GM21367 (cell line): Measurements from ENCODE around the gene INSYN1.
"Not testable (repeated sequence)": the region's sequence is repeated elsewhere in the genome, so short reads cannot be mapped to it uniquely, and the experiment has no call there.

Experiments
- ATAC-seq: cut with Tn5 transposase; IDR thresholded peaks from one replicate; pipeline ENCODE4 v1.9.1; 2021; ENCODE audit not compliant: unreplicated experiment

The INSYN1 gene, protein sequence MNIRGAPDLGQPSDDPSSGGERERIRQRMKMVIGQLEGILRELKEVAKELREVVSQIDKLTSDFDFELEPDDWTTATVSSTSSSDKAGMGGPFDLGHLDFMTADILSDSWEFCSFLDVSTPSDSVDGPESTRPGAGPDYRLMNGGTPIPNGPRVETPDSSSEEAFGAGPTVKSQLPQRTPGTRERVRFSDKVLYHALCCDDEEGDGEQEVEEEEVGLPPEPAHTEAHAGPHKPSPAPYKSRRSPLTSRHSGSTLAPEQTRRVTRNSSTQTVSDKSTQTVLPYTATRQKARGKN

DNA sequence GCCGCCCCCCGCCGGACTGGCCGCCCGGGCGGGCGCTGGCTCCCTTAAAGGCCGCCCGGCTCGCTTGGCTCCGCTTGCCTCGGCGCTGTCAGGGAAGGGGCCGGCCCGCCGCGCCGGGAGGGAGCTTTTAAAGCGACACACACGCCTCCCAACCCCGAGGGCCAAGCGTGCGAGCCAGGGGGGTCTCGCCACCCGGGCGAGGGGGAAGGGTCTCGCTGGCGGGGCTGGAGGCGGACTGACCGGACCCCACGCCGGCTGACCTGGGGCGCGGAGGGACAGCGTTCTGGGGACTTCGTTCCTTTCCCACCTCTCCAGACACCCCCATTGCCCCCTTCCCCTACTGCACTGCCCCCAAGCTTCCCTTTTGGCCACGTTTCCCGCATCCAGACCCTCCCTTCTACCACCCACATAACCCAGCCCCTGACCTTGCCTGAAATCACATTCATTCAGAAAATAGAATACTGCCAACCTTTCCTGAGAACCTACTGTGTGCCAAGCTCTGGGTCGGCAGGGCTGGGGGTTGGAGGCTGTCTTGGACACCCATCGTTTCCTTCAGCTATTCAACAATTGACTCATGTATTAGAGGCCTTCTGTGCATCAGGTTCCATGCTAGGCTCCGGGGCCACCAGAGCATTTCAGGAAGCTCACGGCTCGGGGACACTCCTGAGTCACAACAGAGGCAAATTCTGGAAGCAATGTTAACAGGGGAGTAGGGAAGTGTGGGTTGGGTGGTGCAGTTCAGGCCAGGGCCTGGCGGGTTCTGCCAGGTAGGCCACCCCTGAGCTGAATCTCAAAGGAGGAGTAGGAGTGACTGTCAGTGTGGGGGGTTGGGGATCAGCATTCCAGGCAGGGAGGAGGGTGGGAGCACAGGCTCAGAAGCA, at the start of gene INSYN1:
Gene INSYN1 (minus strand): TSS at position 102 of the 881 bp plus-strand sequence. CDS start 2,221 bp downstream, outside the sequence.
- ATAC-seq = no peak

GRCh38 chr15:73802431-73803041, 49.4 kb upstream of the INSYN1 start:
- ATAC-seq = no peak

DNA sequence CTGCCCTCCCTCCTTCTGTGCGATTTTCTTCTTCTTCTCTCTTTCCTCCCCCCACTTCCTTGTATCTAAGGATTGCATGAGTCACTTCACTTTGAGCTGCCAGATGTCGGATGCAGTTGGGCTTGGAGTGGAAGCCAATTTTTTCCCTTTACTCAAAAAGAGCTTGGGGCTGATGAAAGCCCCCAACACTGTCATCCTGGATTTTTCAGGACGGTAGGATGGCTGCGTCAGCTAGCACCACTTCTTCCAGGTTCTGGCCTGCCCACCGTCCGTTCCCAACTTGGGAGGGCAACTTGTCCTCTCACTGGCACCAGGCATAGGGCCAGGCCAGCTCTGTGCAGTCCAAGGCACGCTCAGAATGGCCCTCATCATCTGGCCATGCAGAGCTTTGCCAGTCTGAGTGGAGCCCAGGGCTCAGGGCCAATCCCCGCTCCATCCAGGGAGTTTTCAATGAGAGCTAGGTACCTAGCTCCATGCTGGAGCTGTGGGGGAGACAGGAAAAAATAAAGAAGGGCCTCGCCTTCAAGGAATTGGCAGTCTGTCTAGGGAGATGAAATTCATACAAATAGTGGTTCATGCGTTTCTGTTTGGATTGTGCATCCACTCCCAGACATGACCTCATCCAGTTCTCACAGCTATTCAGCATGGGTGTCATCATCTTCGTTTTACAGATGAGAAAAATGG, 47.7 kb upstream of the INSYN1 start:
- ATAC-seq = no peak

GRCh38 chr15:73799466-73799865, 46.3 kb upstream of the INSYN1 start:
- no peak for ATAC-seq

DNA sequence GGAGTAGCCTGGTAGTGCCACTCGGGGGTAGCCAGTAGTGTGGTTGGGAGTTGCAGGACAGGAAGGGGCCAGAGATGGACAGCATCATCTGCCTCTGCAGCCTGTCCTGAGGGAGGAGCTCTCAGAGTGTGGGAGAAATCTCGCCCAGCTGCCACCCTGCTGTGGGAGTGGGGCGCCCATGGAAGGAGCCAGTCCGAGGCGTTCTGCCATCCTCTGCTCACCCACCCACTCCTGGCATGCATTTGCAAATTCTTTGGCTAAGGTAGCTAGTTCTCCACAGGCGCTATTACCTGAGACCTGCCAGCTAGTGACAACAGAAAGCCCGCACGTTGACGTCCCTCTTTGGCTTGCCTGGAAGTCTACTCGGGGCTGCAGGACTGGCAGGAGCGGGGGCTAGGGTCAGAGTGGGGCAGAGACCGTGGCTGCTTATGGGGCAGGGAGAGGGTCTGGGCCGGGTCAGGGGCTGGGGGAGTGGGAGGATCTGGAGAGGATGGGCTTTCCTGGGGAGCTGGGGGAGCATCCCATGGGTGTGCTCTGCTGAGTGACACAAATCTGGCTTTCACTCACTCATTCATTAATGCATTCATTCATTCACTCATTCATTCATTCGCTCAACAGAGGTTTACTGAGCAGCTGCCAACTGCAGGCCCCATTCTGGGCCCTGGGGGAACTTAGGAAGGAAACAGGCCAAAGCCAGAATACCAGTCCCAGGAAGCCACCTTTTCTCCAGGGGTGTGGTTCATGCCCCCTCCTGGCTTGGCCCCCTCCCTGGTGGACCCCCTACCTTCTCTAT, 44.4 kb upstream of the INSYN1 start:
- ATAC-seq = no peak

- ATAC-seq = no peak
These were observed 43.2 kb upstream of the INSYN1 start for GRCh38 chr15:73796331-73796831.

- ATAC-seq = no peak
These were observed 41.4 kb upstream of the INSYN1 start for GRCh38 chr15:73794443-73795133.

GRCh38 chr15:73792899-73793541, 39.9 kb upstream of the INSYN1 start:
- not testable (repeated sequence) for ATAC-seq

GRCh38 chr15:73792415-73792814, 39.3 kb upstream of the INSYN1 start:
- ATAC-seq = no peak

DNA sequence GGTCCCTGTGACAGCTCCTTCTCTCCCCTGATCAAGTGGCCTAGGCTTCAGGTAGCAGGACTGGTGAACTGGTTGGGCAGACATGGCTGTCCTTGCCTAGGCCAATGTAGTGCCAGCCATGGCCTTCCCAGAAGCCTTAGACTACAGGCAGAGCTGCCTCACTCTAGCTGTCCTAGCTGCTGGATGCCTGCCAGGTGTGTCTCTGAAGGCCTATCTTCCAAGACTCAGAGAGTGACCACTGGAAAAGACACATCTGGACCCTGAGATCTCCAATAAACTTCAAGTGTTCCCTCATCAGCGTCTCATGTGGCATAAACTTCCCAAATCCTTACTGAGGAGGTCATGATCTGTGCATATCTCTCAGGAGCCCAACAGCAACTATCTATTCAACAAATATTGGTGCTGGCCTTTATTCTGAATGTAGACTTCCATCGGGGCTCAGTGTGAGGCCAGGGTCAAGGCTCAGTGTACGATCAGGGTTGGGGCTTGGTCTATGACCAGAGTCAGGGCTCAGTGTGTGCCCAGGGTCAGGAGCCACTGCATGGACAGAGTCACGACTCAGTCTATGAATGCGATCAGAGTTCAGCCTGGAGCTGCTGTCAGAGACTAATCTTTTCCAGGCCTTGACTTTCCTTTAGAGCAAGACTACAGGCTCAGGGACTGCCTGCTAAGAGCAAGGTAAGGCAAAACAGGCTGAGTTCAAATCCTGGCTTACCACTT, 36.5 kb upstream of the INSYN1 start:
- no peak for ATAC-seq

DNA sequence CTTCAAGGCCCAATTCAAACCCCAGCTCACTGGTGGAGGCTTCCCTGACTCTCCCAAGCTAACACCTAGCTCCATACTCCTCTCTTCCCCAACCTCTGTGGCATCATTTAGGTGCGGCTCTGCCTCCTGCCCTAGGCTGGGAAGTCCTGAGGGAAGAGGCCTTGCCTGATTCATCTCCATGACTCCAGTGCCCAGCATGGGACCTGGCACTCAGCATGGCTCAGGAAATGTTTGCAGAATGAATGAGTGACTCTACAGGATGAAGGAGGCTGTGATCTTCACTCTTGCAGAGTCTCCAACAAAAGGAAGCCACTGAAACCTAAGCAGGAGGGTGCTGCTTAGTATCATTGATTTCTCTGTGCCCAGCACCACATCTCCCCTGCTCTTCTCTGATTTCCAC, 34.5 kb upstream of the INSYN1 start:
- no peak for ATAC-seq

DNA sequence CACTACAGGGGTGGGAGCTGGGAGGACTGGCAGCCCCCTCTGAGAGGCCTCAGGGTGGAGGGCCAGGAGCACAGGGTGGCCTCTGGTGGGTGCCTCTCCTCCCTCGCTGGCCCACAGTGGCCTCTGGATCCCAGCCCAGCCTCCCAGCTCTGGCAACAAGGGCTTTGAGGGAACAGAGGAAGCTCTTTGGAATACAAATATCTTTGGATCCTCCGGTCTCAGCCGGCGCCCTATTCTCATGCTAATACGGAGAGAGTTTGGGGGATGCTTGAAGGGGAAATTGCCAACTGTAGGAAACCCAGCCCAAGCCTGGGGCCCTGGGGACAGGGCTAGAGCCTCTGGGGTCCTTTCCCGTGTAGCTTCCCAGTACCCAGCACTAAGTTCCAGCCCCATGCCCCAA, 33.4 kb upstream of the INSYN1 start:
- ATAC-seq = no peak

DNA sequence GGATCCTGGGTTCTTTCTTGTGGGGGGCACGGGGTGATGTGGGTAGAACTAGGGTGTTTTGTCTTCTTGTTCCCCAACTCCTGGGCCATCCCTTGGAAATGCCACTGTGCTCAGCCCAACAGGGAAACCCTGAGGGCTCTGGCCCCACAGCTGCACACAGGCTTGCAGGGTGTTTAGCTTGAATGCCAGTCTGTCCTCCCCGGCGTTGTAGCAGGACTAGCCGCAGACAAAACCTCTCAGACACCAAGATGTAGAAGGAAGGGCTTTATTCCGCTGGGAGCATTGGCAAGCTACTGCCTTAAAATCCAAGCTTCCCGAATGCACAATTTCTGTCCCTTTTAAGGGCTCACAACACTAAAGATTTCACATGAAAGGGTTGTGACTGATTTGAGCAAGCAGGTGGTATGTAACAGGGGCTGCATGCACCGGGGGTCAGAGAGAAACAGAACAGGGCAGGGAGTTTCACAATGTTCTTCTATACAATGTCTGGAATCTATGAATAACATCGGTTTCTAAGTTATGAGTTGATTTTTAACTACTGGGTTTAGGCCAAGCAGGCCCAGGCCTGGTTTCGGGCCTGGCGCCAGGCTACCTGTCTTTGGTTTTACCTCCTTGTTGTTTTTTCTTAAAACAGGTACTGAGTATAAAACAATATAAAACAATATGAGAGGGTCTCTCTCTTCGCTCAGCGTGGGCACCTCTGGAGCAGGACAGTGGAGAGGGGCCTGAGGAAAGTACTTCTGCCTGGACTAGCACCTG, 32.3 kb upstream of the INSYN1 start:
- not testable (repeated sequence) for ATAC-seq

DNA sequence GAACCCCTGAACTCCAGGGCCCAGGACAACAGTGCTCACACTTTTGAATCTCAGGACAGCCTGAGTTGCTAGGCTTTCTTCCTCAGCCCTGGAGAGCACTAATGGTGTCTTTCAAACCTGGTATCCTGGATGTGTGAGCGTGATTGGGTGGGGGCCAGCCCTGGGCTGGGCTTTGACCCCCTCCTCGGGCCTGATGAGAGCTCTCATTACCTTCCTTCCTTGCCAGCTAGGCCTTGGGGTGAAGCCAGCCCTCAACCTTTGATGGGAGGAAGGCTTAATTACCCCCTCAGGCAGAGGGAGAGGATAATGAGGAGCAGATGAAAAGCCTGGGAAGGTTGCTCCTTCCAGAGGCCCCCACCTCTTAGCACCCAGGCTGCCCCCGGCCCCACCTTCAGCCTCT, 31.1 kb upstream of the INSYN1 start:
- no peak for ATAC-seq

GRCh38 chr15:73782344-73782959, 29.3 kb upstream of the INSYN1 start:
- ATAC-seq = no peak

DNA sequence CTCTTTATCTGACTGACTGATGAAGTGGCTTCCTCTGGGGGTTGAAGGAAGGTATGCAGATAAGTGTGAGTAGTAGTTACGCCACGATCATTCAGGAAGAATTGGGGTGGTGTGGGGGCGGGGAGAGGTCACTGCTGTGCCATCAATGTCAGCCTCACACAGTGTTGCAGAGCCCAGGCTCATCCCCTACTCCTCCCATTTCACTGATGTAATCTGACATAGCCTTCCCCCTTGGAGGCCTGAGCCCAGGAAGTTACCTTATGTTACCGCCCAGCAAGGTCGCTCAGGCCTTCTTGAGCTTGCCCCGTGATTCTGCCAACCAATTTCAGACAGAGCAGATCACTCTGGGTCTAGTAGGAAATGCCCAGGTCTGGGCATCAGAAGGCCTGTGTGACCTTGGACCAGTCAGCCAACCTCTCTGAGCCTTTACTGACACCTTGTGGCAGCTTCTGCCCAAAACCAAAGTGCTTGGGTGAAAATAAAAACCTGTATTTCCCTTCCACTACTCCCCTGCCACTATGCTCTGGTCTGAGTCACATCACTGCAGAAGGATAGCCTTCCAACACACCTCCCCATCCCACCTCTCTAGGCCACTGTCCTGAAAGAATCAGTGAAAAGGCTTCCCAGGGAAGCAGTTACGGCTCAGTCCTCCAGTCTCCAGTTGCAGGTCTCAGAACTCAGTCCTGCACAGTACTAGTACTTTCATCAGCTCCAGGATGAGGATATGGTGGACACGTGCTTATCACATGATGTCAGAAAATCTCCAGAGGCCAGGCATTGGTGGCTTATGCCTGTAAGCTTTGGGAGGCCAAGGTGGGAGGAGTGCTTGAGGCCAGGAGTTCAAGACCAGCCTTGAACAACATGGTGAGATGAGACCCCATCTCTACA, 28.1 kb upstream of the INSYN1 start:
- no peak for ATAC-seq
